GM23338 (cell line): ENCODE results near the gene ATP10A. TPM values are rescaled to one million over a fixed set of nuclear protein-coding genes. Genes with fewer than 3 reads are reported as not detected.

Experiments
- ATAC-seq: fragments of 200-7000 bp; cut with Tn5 transposase; 3 replicates; pipeline ENCODE4 v1.9.1; 2020
- DNase-seq: peaks from one replicate; pipeline ENCODE4 v3.0.0-alpha.2; 2015; ENCODE audit warnings: low spot score
- H2AFZ ChIP-seq: fragments of 200-600 bp; sonication (generic); 2 replicates; pipeline ENCODE4 v1.8.0; 2016; ENCODE audit warnings: antibody characterized with exemption, mild to moderate bottlenecking, moderate library complexity
- H3F3A ChIP-seq: fragments of 200-600 bp; sonication (generic); replicated peaks from 2 replicates; pipeline ENCODE4 v1.8.0; 2017; ENCODE audit warnings: antibody characterized with exemption, mixed run types, low read depth
- H3K27ac ChIP-seq: fragments of 200-600 bp; sonication (generic); 2 replicates; pipeline ENCODE4 v1.6.1; 2016; ENCODE audit warnings: low read depth
- H3K27me3 ChIP-seq: fragments of 200-600 bp; sonication (generic); 2 replicates; pipeline ENCODE4 v1.8.0; 2016; ENCODE audit warnings: mild to moderate bottlenecking, mixed run types, moderate library complexity; ENCODE audit not compliant: insufficient read depth
- H3K36me3 ChIP-seq: fragments of 200-600 bp; sonication (generic); 2 replicates; pipeline ENCODE4 v1.8.0; 2016; ENCODE audit warnings: mild to moderate bottlenecking; ENCODE audit not compliant: insufficient read depth
- H3K4me1 ChIP-seq: fragments of 200-600 bp; sonication (generic); 2 replicates; pipeline ENCODE4 v1.8.0; 2016; ENCODE audit warnings: mild to moderate bottlenecking, moderate library complexity; ENCODE audit not compliant: insufficient read depth
- H3K4me2 ChIP-seq: fragments of 200-600 bp; sonication (generic); 2 replicates; pipeline ENCODE4 v1.7.1; 2017; ENCODE audit warnings: mixed run types
- H3K4me3 ChIP-seq: fragments of 200-600 bp; sonication (generic); 2 replicates; pipeline ENCODE4 v1.6.1; 2016; ENCODE audit warnings: mixed run types
- H3K79me2 ChIP-seq: fragments of 200-600 bp; sonication (generic); replicated peaks from 2 replicates; pipeline ENCODE4 v1.8.0; 2017; ENCODE audit warnings: mild to moderate bottlenecking; ENCODE audit not compliant: insufficient read depth
- H3K9me2 ChIP-seq: fragments of 200-600 bp; sonication (generic); 2 replicates; pipeline ENCODE4 v1.8.0; 2017; ENCODE audit not compliant: insufficient read depth
- H4K20me1 ChIP-seq: fragments of 200-600 bp; sonication (generic); replicated peaks from 2 replicates; pipeline ENCODE4 v1.8.0; 2017; ENCODE audit warnings: mild to moderate bottlenecking; ENCODE audit not compliant: insufficient read depth
- H3K27ac Mint-ChIP-seq: 2 replicates; pipeline ENCODE4 v1.8.0; 2020; ENCODE audit warnings: inconsistent platforms, mild to moderate bottlenecking, moderate library complexity, mixed read lengths
- H3K27me3 Mint-ChIP-seq: 3 replicates; pipeline ENCODE4 v1.8.0; 2022; ENCODE audit warnings: low read depth, mild to moderate bottlenecking, moderate library complexity, mixed read lengths, inconsistent platforms; ENCODE audit not compliant: insufficient read depth, poor library complexity
- H3K36me3 Mint-ChIP-seq: 3 replicates; pipeline ENCODE4 v1.8.0; 2021; ENCODE audit warnings: low read depth, mild to moderate bottlenecking, inconsistent platforms, moderate library complexity, mixed read lengths
- H3K4me1 Mint-ChIP-seq: 3 replicates; pipeline ENCODE4 v1.8.0; 2020; ENCODE audit warnings: mild to moderate bottlenecking, inconsistent platforms, mixed read lengths
- H3K4me3 Mint-ChIP-seq: 3 replicates; pipeline ENCODE4 v1.8.0; 2021; ENCODE audit warnings: moderate library complexity, mild to moderate bottlenecking, inconsistent platforms, mixed read lengths
- H3K9me3 Mint-ChIP-seq: 3 replicates; pipeline ENCODE4 v1.8.0; 2020; ENCODE audit warnings: moderate library complexity, mild to moderate bottlenecking, inconsistent platforms, mixed read lengths
- EZH2 ChIP-seq: fragments of 200-600 bp; sonication (generic); IDR thresholded peaks from one replicate; pipeline ENCODE4 v1.8.0; 2017; ENCODE audit warnings: antibody characterized with exemption, mild to moderate bottlenecking, low read depth; ENCODE audit not compliant: unreplicated experiment
- EZH2phosphoT487 ChIP-seq: fragments of 200-600 bp; sonication (generic); IDR thresholded peaks from one replicate; pipeline ENCODE4 v1.8.1; 2018; ENCODE audit warnings: antibody characterized with exemption; ENCODE audit not compliant: unreplicated experiment
- JUNB ChIP-seq: IDR thresholded peaks from one replicate; pipeline ENCODE4 v1.6.1; 2016; ENCODE audit warnings: antibody characterized with exemption; ENCODE audit not compliant: unreplicated experiment
- NANOG ChIP-seq: IDR thresholded peaks from 2 replicates; pipeline ENCODE4 v1.6.1; 2016; ENCODE audit warnings: antibody characterized with exemption, borderline replicate concordance
- POLR2AphosphoS5 ChIP-seq: IDR thresholded peaks from 2 replicates; pipeline ENCODE4 v1.6.1; 2016; ENCODE audit warnings: antibody characterized with exemption, low read depth
- STAT1 ChIP-seq: IDR thresholded peaks from one replicate; pipeline ENCODE4 v1.6.1; 2016; ENCODE audit warnings: antibody characterized with exemption; ENCODE audit not compliant: unreplicated experiment
- polyA plus RNA-seq: library from polyadenylated mRNA; unstranded; fragments of >200 nt; fragmentation: Nextera tagmentation; extraction: Ambion mirVana; gene quantifications from 2 replicates; pipeline ENCODE4 v1.2.1, GENCODE V29; 2016
- total RNA-seq: library from RNA; depleted of rRNA; stranded (reverse); fragments of >200 nt; shearing (Covaris generic); gene quantifications from 2 replicates; pipeline ENCODE4 v1.2.3, GENCODE V29; 2014
- TF ChIP-seq, protein P1 (sequence below): IDR thresholded peaks from 2 replicates; pipeline ENCODE4 v1.6.1; 2016; ENCODE audit warnings: antibody characterized with exemption
- TF ChIP-seq, protein P2 (sequence below), 2 experiments: fragments of 200-600 bp in 1 of 2; sonication (generic) in 1 of 2; conservative IDR thresholded peaks; 2 replicates each; pipeline versions ENCODE4 v1.5.1 to v1.6.1; 2016 to 2017; ENCODE audit warnings: antibody characterized with exemption in 2 of 2, low read depth in 2 of 2, mild to moderate bottlenecking in 2 of 2, moderate library complexity in 1 of 2
- TF ChIP-seq, protein P3 (sequence below): fragments of 250-450 bp; sonication (Bioruptor Pico); IDR thresholded peaks from 2 replicates; pipeline ENCODE4 v1.5.0; 2020; ENCODE audit warnings: mild to moderate bottlenecking, moderate library complexity

ATP10A gene
- total and polyA plus RNA-seq, 2 experiments from 2014 or later, result 0.36 to 5.6 TPM

DNA sequence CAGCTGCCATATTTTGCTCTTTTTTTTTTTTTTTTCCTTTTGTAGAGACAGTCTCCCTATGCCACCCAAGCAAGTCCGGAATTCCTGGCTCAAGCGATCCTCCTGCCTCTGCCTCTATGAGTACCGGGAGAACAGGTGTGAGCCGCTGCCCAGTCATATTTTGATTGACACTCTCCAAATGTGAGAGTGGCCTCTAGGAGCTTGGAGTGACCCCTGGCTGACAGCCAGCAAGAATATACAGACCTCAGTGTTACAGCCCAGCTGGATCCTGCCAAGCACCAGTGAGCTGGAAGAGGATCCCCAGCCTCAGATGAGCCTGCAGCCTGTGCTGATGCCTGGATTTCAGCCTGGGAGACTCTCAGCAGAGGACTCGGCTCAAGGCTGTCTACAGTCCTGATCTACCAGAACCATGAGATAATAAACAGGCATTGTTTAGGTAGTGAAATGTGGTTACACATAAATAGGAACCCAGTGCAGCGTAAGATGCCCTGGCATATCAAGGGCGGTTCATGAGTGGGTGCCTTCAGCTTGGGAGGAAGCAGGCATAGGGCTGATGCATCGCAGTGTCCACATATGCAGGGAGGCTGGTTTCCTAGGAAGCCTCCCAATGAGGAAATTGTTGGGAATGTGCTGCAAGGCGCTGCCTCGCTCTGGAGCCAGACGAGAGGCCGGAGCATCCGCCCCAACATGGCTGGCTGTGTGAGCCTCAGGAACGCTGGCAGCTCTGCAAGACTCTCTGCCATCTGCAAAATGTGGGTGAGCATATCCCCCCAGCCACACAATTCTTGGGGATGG is 38.9 kb upstream of the ATP10A start:
- TF ChIP-seq NANOG (no peak), POLR2AphosphoS5 (no peak), JUNB (no peak), EZH2phosphoT487 (no peak), EZH2 (no peak), STAT1 (no peak)
- TF ChIP-seq, protein P1, sequence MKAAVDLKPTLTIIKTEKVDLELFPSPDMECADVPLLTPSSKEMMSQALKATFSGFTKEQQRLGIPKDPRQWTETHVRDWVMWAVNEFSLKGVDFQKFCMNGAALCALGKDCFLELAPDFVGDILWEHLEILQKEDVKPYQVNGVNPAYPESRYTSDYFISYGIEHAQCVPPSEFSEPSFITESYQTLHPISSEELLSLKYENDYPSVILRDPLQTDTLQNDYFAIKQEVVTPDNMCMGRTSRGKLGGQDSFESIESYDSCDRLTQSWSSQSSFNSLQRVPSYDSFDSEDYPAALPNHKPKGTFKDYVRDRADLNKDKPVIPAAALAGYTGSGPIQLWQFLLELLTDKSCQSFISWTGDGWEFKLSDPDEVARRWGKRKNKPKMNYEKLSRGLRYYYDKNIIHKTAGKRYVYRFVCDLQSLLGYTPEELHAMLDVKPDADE, result no peak
- TF ChIP-seq, protein P2, sequence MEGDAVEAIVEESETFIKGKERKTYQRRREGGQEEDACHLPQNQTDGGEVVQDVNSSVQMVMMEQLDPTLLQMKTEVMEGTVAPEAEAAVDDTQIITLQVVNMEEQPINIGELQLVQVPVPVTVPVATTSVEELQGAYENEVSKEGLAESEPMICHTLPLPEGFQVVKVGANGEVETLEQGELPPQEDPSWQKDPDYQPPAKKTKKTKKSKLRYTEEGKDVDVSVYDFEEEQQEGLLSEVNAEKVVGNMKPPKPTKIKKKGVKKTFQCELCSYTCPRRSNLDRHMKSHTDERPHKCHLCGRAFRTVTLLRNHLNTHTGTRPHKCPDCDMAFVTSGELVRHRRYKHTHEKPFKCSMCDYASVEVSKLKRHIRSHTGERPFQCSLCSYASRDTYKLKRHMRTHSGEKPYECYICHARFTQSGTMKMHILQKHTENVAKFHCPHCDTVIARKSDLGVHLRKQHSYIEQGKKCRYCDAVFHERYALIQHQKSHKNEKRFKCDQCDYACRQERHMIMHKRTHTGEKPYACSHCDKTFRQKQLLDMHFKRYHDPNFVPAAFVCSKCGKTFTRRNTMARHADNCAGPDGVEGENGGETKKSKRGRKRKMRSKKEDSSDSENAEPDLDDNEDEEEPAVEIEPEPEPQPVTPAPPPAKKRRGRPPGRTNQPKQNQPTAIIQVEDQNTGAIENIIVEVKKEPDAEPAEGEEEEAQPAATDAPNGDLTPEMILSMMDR (conservative IDR thresholded peaks at IDR 0.05; ENCODE audit: low read depth in 2 of 2), result no peak
- TF ChIP-seq, protein P3, sequence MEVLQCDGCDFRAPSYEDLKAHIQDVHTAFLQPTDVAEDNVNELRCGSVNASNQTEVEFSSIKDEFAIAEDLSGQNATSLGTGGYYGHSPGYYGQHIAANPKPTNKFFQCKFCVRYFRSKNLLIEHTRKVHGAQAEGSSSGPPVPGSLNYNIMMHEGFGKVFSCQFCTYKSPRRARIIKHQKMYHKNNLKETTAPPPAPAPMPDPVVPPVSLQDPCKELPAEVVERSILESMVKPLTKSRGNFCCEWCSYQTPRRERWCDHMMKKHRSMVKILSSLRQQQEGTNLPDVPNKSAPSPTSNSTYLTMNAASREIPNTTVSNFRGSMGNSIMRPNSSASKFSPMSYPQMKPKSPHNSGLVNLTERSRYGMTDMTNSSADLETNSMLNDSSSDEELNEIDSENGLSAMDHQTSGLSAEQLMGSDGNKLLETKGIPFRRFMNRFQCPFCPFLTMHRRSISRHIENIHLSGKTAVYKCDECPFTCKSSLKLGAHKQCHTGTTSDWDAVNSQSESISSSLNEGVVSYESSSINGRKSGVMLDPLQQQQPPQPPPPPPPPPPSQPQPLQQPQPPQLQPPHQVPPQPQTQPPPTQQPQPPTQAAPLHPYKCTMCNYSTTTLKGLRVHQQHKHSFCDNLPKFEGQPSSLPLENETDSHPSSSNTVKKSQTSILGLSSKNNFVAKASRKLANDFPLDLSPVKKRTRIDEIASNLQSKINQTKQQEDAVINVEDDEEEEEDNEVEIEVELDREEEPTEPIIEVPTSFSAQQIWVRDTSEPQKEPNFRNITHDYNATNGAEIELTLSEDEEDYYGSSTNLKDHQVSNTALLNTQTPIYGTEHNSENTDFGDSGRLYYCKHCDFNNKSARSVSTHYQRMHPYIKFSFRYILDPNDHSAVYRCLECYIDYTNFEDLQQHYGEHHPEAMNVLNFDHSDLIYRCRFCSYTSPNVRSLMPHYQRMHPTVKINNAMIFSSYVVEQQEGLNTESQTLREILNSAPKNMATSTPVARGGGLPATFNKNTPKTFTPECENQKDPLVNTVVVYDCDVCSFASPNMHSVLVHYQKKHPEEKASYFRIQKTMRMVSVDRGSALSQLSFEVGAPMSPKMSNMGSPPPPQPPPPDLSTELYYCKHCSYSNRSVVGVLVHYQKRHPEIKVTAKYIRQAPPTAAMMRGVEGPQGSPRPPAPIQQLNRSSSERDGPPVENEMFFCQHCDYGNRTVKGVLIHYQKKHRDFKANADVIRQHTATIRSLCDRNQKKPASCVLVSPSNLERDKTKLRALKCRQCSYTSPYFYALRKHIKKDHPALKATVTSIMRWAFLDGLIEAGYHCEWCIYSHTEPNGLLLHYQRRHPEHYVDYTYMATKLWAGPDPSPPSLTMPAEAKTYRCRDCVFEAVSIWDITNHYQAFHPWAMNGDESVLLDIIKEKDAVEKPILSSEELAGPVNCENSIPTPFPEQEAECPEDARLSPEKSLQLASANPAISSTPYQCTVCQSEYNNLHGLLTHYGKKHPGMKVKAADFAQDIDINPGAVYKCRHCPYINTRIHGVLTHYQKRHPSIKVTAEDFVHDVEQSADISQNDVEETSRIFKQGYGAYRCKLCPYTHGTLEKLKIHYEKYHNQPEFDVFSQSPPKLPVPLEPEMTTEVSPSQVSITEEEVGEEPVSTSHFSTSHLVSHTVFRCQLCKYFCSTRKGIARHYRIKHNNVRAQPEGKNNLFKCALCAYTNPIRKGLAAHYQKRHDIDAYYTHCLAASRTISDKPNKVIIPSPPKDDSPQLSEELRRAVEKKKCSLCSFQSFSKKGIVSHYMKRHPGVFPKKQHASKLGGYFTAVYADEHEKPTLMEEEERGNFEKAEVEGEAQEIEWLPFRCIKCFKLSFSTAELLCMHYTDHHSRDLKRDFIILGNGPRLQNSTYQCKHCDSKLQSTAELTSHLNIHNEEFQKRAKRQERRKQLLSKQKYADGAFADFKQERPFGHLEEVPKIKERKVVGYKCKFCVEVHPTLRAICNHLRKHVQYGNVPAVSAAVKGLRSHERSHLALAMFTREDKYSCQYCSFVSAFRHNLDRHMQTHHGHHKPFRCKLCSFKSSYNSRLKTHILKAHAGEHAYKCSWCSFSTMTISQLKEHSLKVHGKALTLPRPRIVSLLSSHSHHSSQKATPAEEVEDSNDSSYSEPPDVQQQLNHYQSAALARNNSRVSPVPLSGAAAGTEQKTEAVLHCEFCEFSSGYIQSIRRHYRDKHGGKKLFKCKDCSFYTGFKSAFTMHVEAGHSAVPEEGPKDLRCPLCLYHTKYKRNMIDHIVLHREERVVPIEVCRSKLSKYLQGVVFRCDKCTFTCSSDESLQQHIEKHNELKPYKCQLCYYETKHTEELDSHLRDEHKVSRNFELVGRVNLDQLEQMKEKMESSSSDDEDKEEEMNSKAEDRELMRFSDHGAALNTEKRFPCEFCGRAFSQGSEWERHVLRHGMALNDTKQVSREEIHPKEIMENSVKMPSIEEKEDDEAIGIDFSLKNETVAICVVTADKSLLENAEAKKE (CRISPR knock-in tag), result no peak
- Histone ChIP-seq H2AFZ (no peak overlapping the region), H3K36me3 (no peaks in the 10 kb centered on the region), H3K4me2 (no peak overlapping the region), H3K9me2 (no peaks in the 10 kb centered on the region), H3K27ac (no peak overlapping the region), H3K79me2 (no peaks in the 10 kb centered on the region), H3K4me1 (no peaks in the 10 kb centered on the region), H3K4me3 (no peak overlapping the region), H4K20me1 (no peaks in the 10 kb centered on the region), H3K27me3 (no peaks in the 10 kb centered on the region), H3F3A (no peaks in the 10 kb centered on the region)
- Mint-ChIP-seq H3K27me3 (no peaks in the 10 kb centered on the region), H3K9me3 (no peaks in the 10 kb centered on the region), H3K36me3 (no peaks in the 10 kb centered on the region), H3K4me3 (no peak overlapping the region), H3K4me1 (peaks cover 8% of the 10 kb centered on the region), H3K27ac (no peak overlapping the region)
- ATAC-seq (no peak), DNase-seq (no peak)
